Left lung (tissue), 10 donors: ENCODE data around the gene ABTB1. TPM values are rescaled to one million over a fixed set of nuclear protein-coding genes. Genes with fewer than 3 reads are reported as not detected.

Source experiments
- ATAC-seq: fragments of 200-7000 bp; cut with Tn5 transposase; one replicate; pipeline ENCODE4 v1.9.1; 2020; ENCODE audit warnings: moderate library complexity
- DNase-seq, 4 donors: peaks; one replicate each; pipeline ENCODE4 v3.0.0-alpha.2; 2013 to 2020
- H3K27ac ChIP-seq, 2 donors: fragments of 200-600 bp; sonication (generic) in 1 of 2; one replicate each; pipeline versions ENCODE4 v1.5.0 to v1.8.0; 2020 to 2021
- H3K27me3 ChIP-seq, 2 donors: fragments of 200-600 bp; sonication (generic) in 1 of 2; one replicate each; pipeline versions ENCODE4 v1.5.0 to v1.8.0; 2020 to 2021
- H3K36me3 ChIP-seq, 2 donors: fragments of 200-600 bp; sonication (generic) in 1 of 2; one replicate each; pipeline versions ENCODE4 v1.5.0 to v1.8.0; 2020 to 2021
- H3K4me1 ChIP-seq, 2 donors: fragments of 200-600 bp; one replicate each; pipeline ENCODE4 v1.8.0; 2021
- H3K4me3 ChIP-seq, 2 donors: fragments of 200-600 bp; sonication (generic) in 1 of 2; one replicate each; pipeline versions ENCODE4 v1.5.0 to v1.8.0; 2020 to 2021; ENCODE audit warnings: mild to moderate bottlenecking in 1 of 2
- H3K9me3 ChIP-seq, 2 donors: fragments of 200-600 bp; sonication (generic) in 1 of 2; one replicate each; pipeline versions ENCODE4 v1.5.0 to v1.8.0; 2020 to 2021
- CTCF ChIP-seq, 2 donors: fragments of 200-600 bp; sonication (generic) in 1 of 2; IDR thresholded peaks; one replicate each; pipeline versions ENCODE4 v1.5.0 to v1.8.0; 2021; ENCODE audit warnings: antibody characterized with exemption in 2 of 2
- intact Hi-C, 2 donors: fragments of 100-400 bp; cut with DNase I; formaldehyde crosslinking; loops; one replicate each; pipeline versions ENCODE4 v1.11.2 to v1.14.2; 2022
- polyA plus RNA-seq, 6 donors: library from polyadenylated mRNA; unstranded; fragments of 120-200 nt; gene quantifications; one replicate each; pipeline ENCODE4 v1.2.1, GENCODE V29; 2013; ENCODE audit not compliant: insufficient read length in 6 of 6
- total RNA-seq, 2 donors: library from RNA; stranded (reverse); fragmentation: NEBNext Ultra II Directional; extraction: Animal tissue kit (Norgen Biotek cat#: 25700); gene quantifications; one replicate each; pipeline ENCODE4 v1.2.1, GENCODE V29; 2021
- donor health status: DM: no; HTN: yes; CAD: no.
- donor health status: DM: no; HTN: no; CAD: no.

ABTB1 gene
- total and polyA plus RNA-seq, 8 donors: 20.2 to 56.1 (median 26.8) TPM

DNA sequence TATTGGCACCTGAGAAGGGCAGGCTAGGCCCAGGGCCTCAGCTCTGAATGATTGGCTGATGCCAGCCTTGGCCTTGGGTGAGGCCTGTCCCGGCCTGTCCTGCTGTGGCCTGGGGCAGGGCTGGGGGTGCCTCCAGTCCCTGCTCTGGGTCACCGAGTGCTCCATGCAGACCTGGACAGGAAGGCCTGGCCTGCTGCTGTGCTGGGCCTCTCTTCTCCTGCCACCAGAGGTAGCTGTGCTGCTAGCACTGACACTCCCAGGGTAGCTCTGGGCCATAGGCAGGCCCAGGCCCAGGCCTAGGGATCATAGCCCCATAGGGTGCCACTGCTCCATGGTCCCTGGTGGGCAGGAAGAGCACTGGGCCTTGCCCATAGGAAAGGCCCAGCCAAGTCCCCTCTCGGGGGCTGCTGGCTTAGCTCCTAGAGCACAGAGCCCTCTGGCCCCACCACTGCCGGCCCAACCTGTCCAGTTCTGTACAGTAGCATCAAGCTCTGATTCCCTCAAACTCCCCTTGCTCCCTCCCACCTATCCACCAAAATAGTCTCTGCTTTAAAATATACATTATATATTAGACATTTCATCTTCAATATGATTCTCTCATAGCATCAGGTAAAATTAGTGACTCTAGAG lies 18.2 kb downstream of the ABTB1 start:
- Histone ChIP-seq H3K27ac (peak overlapping the region; percentile 48), H3K9me3 (no peaks in the 10 kb centered on the region), H3K4me1 (peaks cover 0 to 7% of the 10 kb centered on the region in 2 donors), H3K4me3 (no peak overlapping the region), H3K27me3 (no peaks in the 10 kb centered on the region), H3K36me3 (peaks cover 0 to 38% of the 10 kb centered on the region in 2 donors)
- ATAC-seq (peak; percentile 83), DNase-seq (peak in 1 of 4 donors; percentile 71)
- peak; percentile 35 to 47 for TF ChIP-seq CTCF (IDR thresholded peaks at IDR 0.05)
- intact Hi-C loops: loop anchor here in 1 of 2 donors (10.0 kb wide), 1 partner anchor 134 kb away; the partner anchor contains the start of gene MGLL

DNA sequence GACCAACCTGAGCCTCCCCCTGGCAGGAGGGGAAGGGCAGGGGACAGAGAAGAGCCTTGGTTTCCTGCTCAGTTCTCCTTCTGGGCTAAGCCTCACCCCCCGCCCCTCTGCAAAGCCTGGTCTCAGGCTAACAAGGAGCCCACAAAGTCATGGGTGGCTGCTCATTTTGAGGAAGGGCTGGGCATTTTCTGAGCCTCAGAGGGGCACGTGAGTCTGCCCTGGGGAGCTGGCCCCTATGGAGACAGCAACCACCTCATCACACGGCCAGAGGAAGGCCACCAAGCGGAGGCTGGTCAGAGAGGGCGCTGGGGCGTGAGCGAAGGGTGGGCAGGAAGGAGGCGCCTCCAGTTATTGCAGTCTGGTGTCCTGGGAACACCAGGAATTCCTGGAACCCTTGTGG lies 18.7 kb downstream of the ABTB1 start:
- Histone ChIP-seq H3K4me3 (no peak overlapping the region), H3K4me1 (peaks cover 4 to 8% of the 10 kb centered on the region in 2 donors), H3K27me3 (no peaks in the 10 kb centered on the region), H3K9me3 (no peaks in the 10 kb centered on the region), H3K27ac (no peak overlapping the region), H3K36me3 (peaks cover 0 to 38% of the 10 kb centered on the region in 2 donors)
- ATAC-seq (no peak), DNase-seq (peak in 1 of 4 donors; percentile 37)
- TF ChIP-seq CTCF (IDR thresholded peaks at IDR 0.05): no peak
- intact Hi-C loops: loop anchor here in 1 of 2 donors (10.0 kb wide), 1 partner anchor 133 kb away; the partner anchor contains the start of gene MGLL

GRCh38 chr3:127691974-127692373 lies 19.2 kb downstream of the ABTB1 start:
- intact Hi-C loops: loop anchor here in 1 of 2 donors (10.0 kb wide), 1 partner anchor 133 kb away; the partner anchor contains the start of gene MGLL
- Histone ChIP-seq H3K27ac (no peak overlapping the region), H3K9me3 (no peaks in the 10 kb centered on the region), H3K36me3 (peaks cover 0 to 38% of the 10 kb centered on the region in 2 donors), H3K4me1 (peaks cover 8 to 13% of the 10 kb centered on the region in 2 donors), H3K27me3 (no peaks in the 10 kb centered on the region), H3K4me3 (no peak overlapping the region)
- no peak for TF ChIP-seq CTCF (IDR thresholded peaks at IDR 0.05)
- no peak for ATAC-seq
- DNase-seq: peak in 1 of 4 donors; percentile 60

GRCh38 chr3:127692501-127693335 lies 20.0 kb downstream of the ABTB1 start:
- intact Hi-C loops: loop anchor here in 1 of 2 donors (10.0 kb wide), 1 partner anchor 132 kb away; the partner anchor contains the start of gene MGLL

More at GRCh38 chr3:127692501-127693335, 20.0 kb downstream of the ABTB1 start:
- H3K9me3 ChIP-seq: no peaks in the 10 kb centered on the region
- H3K27me3 ChIP-seq: no peaks in the 10 kb centered on the region
- H3K4me3 ChIP-seq: no peak overlapping the region
- H3K27ac ChIP-seq: no peak overlapping the region
- ATAC-seq (no peak), DNase-seq (peak in 1 of 4 donors; percentile 45)
- peaks cover 0 to 38% of the 10 kb centered on the region in 2 donors for H3K36me3 ChIP-seq
- TF ChIP-seq CTCF (IDR thresholded peaks at IDR 0.05): no peak
- H3K4me1 ChIP-seq: peaks cover 16 to 20% of the 10 kb centered on the region in 2 donors
